ENCODE data around the gene SUPT20HL2. TPM values are rescaled to one million over a fixed set of nuclear protein-coding genes. Genes with fewer than 3 reads are reported as not detected.
A peak's percentile ranks its signal among the peaks of the same experiment; 100 is the strongest.

SUPT20HL2 gene
- total and polyA plus RNA-seq, 2 experiments from 2014 or later: not detected

DNA sequence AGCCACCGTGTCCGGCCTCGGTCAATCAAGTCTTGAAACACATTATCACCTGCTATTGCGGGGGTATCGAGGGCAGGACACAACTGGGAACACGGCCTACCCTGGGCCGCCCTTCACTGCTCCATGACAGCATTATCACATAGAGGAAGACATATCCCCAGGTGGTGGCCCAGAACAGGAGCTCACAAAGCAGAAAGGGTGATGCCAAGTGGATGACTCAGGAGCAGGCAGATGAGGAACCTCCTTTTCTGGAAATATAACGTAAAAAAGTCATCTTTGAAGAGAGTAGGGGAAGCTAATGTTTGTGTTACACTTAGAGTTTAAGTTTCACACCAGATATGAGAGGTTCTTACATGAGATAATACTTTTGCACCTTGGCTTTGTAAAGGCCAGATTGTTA lies 41.2 kb upstream of the SUPT20HL2 start:
- Histone ChIP-seq H3K27ac (no peak overlapping the region), H3K79me2 (ENCODE audit: insufficient read depth) (no peaks in the 10 kb centered on the region), H3K4me2 (ENCODE audit: unreplicated experiment) (no peak overlapping the region), H3K9me3 (ENCODE audit: low read depth) (no peaks in the 10 kb centered on the region), H2AFZ (no peak overlapping the region), H3K4me1 (ENCODE audit: insufficient read depth) (peaks cover 15% of the 10 kb centered on the region; the same call in 1 of the 2 replicates), H3K9me2 (ENCODE audit: insufficient read depth) (no peaks in the 10 kb centered on the region), H3F3A (ENCODE audit: insufficient read depth) (no peaks in the 10 kb centered on the region), H3K9ac (no peak overlapping the region), H3K4me3 (no peak overlapping the region), H3K36me3 (ENCODE audit: low read depth) (no peaks in the 10 kb centered on the region), H3K27me3 (replicated peaks; ENCODE audit: insufficient read depth) (no peaks in the 10 kb centered on the region), H4K20me1 (ENCODE audit: insufficient read depth) (no peaks in the 10 kb centered on the region)
- DNase-seq: peak; percentile 30
- WGBS, 2 experiments (ENCODE audit: low coverage in 1 of 2, low lambda C conversion rate in 2 of 2, missing lambda C conversion rate in 2 of 2): 92 to 95% methylated on average over 8 of the region's 8 CpGs
- TF ChIP-seq EZH2 (IDR thresholded peaks at IDR 0.05; ENCODE audit: insufficient read depth, poor library complexity, severe bottlenecking): no peak
- no peak for TF ChIP-seq EZH2phosphoT487 (IDR thresholded peaks at IDR 0.05; ENCODE audit: insufficient read depth, low read depth)
- in situ Hi-C loops (cut with MboI): no loop called here

DNA sequence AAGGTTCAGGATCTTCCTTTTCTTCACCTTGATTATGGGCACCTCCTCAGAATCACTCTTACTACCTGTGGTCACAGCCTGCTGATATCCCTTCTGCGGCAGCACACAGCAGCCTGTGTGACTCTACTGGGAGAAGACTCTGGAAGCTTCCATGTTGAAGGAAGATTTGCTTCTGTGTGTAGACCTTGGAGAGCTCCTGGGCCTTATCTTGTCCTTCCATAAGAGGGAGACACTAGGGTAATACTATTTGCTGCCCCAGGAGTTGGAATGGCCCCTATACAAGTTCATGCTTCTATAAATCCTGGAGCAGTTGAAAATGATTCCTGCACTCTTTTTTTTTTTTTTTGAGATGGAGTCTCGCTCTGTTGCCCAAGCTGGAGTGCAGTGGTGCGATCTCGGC lies 36.3 kb upstream of the SUPT20HL2 start:
- TF ChIP-seq EZH2phosphoT487 (IDR thresholded peaks at IDR 0.05; ENCODE audit: insufficient read depth, low read depth) (no peak), EZH2 (IDR thresholded peaks at IDR 0.05; ENCODE audit: insufficient read depth, poor library complexity, severe bottlenecking) (no peak)
- no peak overlapping the region for H3K4me3 ChIP-seq
- no peak overlapping the region for H2AFZ ChIP-seq
- 100% methylated on average over 1 to 3 of the region's 4 CpGs for WGBS, 2 experiments (ENCODE audit: low coverage in 1 of 2, low lambda C conversion rate in 2 of 2, missing lambda C conversion rate in 2 of 2)
- H3K4me1 ChIP-seq (ENCODE audit: insufficient read depth): no peaks in the 10 kb centered on the region
- no peak overlapping the region for H3K9ac ChIP-seq
- H3K9me2 ChIP-seq (ENCODE audit: insufficient read depth): no peaks in the 10 kb centered on the region
- no peaks in the 10 kb centered on the region for H3K36me3 ChIP-seq (ENCODE audit: low read depth)
- no peak overlapping the region for H3K4me2 ChIP-seq (ENCODE audit: unreplicated experiment)
- no peaks in the 10 kb centered on the region for H3K79me2 ChIP-seq (ENCODE audit: insufficient read depth)
- no peaks in the 10 kb centered on the region for H3K9me3 ChIP-seq (ENCODE audit: low read depth)
- in situ Hi-C loops (cut with MboI): no loop called here
- no peaks in the 10 kb centered on the region for H3F3A ChIP-seq (ENCODE audit: insufficient read depth)
- no peaks in the 10 kb centered on the region for H3K27me3 ChIP-seq (replicated peaks; ENCODE audit: insufficient read depth)
- DNase-seq: no peak
- H3K27ac ChIP-seq: no peak overlapping the region
- H4K20me1 ChIP-seq (ENCODE audit: insufficient read depth): no peaks in the 10 kb centered on the region

- Histone ChIP-seq H3K27me3 (replicated peaks; ENCODE audit: insufficient read depth) (no peaks in the 10 kb centered on the region), H3K4me2 (ENCODE audit: unreplicated experiment) (no peak overlapping the region), H4K20me1 (ENCODE audit: insufficient read depth) (no peaks in the 10 kb centered on the region), H2AFZ (no peak overlapping the region), H3K79me2 (ENCODE audit: insufficient read depth) (no peaks in the 10 kb centered on the region), H3F3A (ENCODE audit: insufficient read depth) (no peaks in the 10 kb centered on the region), H3K27ac (no peak overlapping the region), H3K36me3 (ENCODE audit: low read depth) (no peaks in the 10 kb centered on the region), H3K9ac (no peak overlapping the region), H3K9me3 (ENCODE audit: low read depth) (no peaks in the 10 kb centered on the region), H3K4me3 (no peak overlapping the region), H3K9me2 (ENCODE audit: insufficient read depth) (no peaks in the 10 kb centered on the region), H3K4me1 (ENCODE audit: insufficient read depth) (no peaks in the 10 kb centered on the region)
- 93 to 100% methylated on average over 1 of the region's 1 CpG for WGBS, 2 experiments (ENCODE audit: low coverage in 1 of 2, low lambda C conversion rate in 2 of 2, missing lambda C conversion rate in 2 of 2)
- in situ Hi-C loops (cut with MboI): no loop called here
- DNase-seq: no peak
- TF ChIP-seq EZH2 (IDR thresholded peaks at IDR 0.05; ENCODE audit: insufficient read depth, poor library complexity, severe bottlenecking): no peak
- TF ChIP-seq EZH2phosphoT487 (IDR thresholded peaks at IDR 0.05; ENCODE audit: insufficient read depth, low read depth): no peak
Observed at GRCh38 chrX:24347881-24348280, 34.0 kb upstream of the SUPT20HL2 start.

GRCh38 chrX:24343719-24344118 lies 29.9 kb upstream of the SUPT20HL2 start:
- H3K36me3 ChIP-seq (ENCODE audit: low read depth): no peaks in the 10 kb centered on the region
- DNase-seq: no peak
- H3K9ac ChIP-seq: no peak overlapping the region
- no peaks in the 10 kb centered on the region for H3K79me2 ChIP-seq (ENCODE audit: insufficient read depth)
- no peaks in the 10 kb centered on the region for H4K20me1 ChIP-seq (ENCODE audit: insufficient read depth)
- H2AFZ ChIP-seq: no peak overlapping the region
- H3K27ac ChIP-seq: no peak overlapping the region
- TF ChIP-seq EZH2 (IDR thresholded peaks at IDR 0.05; ENCODE audit: insufficient read depth, poor library complexity, severe bottlenecking) (no peak), EZH2phosphoT487 (IDR thresholded peaks at IDR 0.05; ENCODE audit: insufficient read depth, low read depth) (no peak)
- no peaks in the 10 kb centered on the region for H3K9me2 ChIP-seq (ENCODE audit: insufficient read depth)
- H3K9me3 ChIP-seq (ENCODE audit: low read depth): no peaks in the 10 kb centered on the region
- H3K4me1 ChIP-seq (ENCODE audit: insufficient read depth): peaks cover 17% of the 10 kb centered on the region
- peaks cover 16% of the 10 kb centered on the region; the same call in 1 of the 2 replicates for H3F3A ChIP-seq (ENCODE audit: insufficient read depth)
- no peak overlapping the region for H3K4me2 ChIP-seq (ENCODE audit: unreplicated experiment)
- 95 to 96% methylated on average over 9 of the region's 9 CpGs for WGBS, 2 experiments (ENCODE audit: low coverage in 1 of 2, low lambda C conversion rate in 2 of 2, missing lambda C conversion rate in 2 of 2)
- in situ Hi-C loops (cut with MboI): no loop called here
- no peak overlapping the region for H3K4me3 ChIP-seq
- no peaks in the 10 kb centered on the region for H3K27me3 ChIP-seq (replicated peaks; ENCODE audit: insufficient read depth)

DNA sequence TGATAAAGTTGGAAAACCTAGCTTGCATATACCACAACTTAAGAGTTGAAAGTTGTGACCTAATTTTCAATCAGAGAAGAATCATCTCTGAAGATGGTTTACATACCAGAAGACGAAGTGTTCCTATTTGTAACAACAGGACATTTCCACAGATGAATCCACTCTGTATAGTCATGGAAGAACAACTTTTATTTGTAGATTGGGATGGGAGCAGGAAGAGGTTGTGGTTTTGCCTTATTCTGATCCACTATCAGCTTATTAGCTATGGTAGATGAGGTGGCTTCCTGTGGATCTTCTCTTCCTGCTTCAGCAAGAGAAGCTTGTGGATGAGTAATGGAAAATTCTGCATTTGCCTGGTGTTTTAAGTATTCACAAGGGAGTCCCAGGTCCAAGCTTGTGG lies 27.9 kb upstream of the SUPT20HL2 start:
- in situ Hi-C loops (cut with MboI): no loop called here
- peaks cover 17% of the 10 kb centered on the region for H3K4me1 ChIP-seq (ENCODE audit: insufficient read depth)
- no peak overlapping the region for H3K9ac ChIP-seq
- no peaks in the 10 kb centered on the region for H3K36me3 ChIP-seq (ENCODE audit: low read depth)
- H2AFZ ChIP-seq: no peak overlapping the region
- H3K9me2 ChIP-seq (ENCODE audit: insufficient read depth): no peaks in the 10 kb centered on the region
- H4K20me1 ChIP-seq (ENCODE audit: insufficient read depth): no peaks in the 10 kb centered on the region
- peaks cover 16% of the 10 kb centered on the region; the same call in 1 of the 2 replicates for H3F3A ChIP-seq (ENCODE audit: insufficient read depth)
- no peaks in the 10 kb centered on the region for H3K27me3 ChIP-seq (replicated peaks; ENCODE audit: insufficient read depth)
- peak overlapping the region; percentile 31 for H3K4me2 ChIP-seq (ENCODE audit: unreplicated experiment)
- TF ChIP-seq EZH2phosphoT487 (IDR thresholded peaks at IDR 0.05; ENCODE audit: insufficient read depth, low read depth) (0 out of 2 replicates have a peak, but pooled peaks have one; percentile 60), EZH2 (IDR thresholded peaks at IDR 0.05; ENCODE audit: insufficient read depth, poor library complexity, severe bottlenecking) (no peak)
- H3K27ac ChIP-seq: peak overlapping the region; percentile 75
- no peaks in the 10 kb centered on the region for H3K79me2 ChIP-seq (ENCODE audit: insufficient read depth)
- H3K9me3 ChIP-seq (ENCODE audit: low read depth): no peaks in the 10 kb centered on the region
- H3K4me3 ChIP-seq: no peak overlapping the region
- WGBS, 2 experiments (ENCODE audit: low coverage in 1 of 2, low lambda C conversion rate in 2 of 2, missing lambda C conversion rate in 2 of 2): 0% methylated on average over 1 of the region's 1 CpG
- DNase-seq: peak; percentile 85

All from GM23248 (cell line).